Measurements from ENCODE around the gene BRAT1.

Gene BRAT1

GRCh38 chr7:2500701-2501100 is 54.6 kb downstream of the BRAT1 start:
- no peak for DNase-seq (ENCODE audit: low read depth in 2 of 2, low spot score in 1 of 2)

- no peak for DNase-seq (ENCODE audit: low read depth in 2 of 2, low spot score in 1 of 2)
These were observed 55.4 kb downstream of the BRAT1 start for GRCh38 chr7:2499719-2500430.

GRCh38 chr7:2499181-2499580 is 56.1 kb downstream of the BRAT1 start:
- DNase-seq (ENCODE audit: low read depth in 2 of 2, low spot score in 1 of 2): no peak

GRCh38 chr7:2498708-2499107 is 56.6 kb downstream of the BRAT1 start:
- no peak for DNase-seq (ENCODE audit: low read depth in 2 of 2, low spot score in 1 of 2)

- DNase-seq (ENCODE audit: low read depth in 2 of 2, low spot score in 1 of 2): no peak
These were observed 57.6 kb downstream of the BRAT1 start for GRCh38 chr7:2497500-2498336.

GRCh38 chr7:2497065-2497464 is 58.3 kb downstream of the BRAT1 start:
- DNase-seq (ENCODE audit: low read depth in 2 of 2, low spot score in 1 of 2): no peak

GRCh38 chr7:2496375-2496774 is 58.9 kb downstream of the BRAT1 start:
- no peak for DNase-seq (ENCODE audit: low read depth in 2 of 2, low spot score in 1 of 2)

GRCh38 chr7:2495418-2496299 is 59.7 kb downstream of the BRAT1 start:
- no peak for DNase-seq (ENCODE audit: low read depth in 2 of 2, low spot score in 1 of 2)

- no peak for DNase-seq (ENCODE audit: low read depth in 2 of 2, low spot score in 1 of 2)
These were observed 60.9 kb downstream of the BRAT1 start for GRCh38 chr7:2494191-2495130.

GRCh38 chr7:2493205-2494164 is 61.8 kb downstream of the BRAT1 start:
- DNase-seq (ENCODE audit: low read depth in 2 of 2, low spot score in 1 of 2): no peak

- no peak for DNase-seq (ENCODE audit: low read depth in 2 of 2, low spot score in 1 of 2)
These were observed 63.3 kb downstream of the BRAT1 start for GRCh38 chr7:2492038-2492437.

GRCh38 chr7:2490181-2490651 is 65.1 kb downstream of the BRAT1 start:
- no peak for DNase-seq (ENCODE audit: low read depth in 2 of 2, low spot score in 1 of 2)

- DNase-seq (ENCODE audit: low read depth in 2 of 2, low spot score in 1 of 2): no peak
These were observed 66.6 kb downstream of the BRAT1 start for GRCh38 chr7:2488681-2489080.

- no peak for DNase-seq (ENCODE audit: low read depth in 2 of 2, low spot score in 1 of 2)
These were observed 67.1 kb downstream of the BRAT1 start for GRCh38 chr7:2488272-2488645.
